NCI-H345 (cell line): Measurements from ENCODE around the gene SPRING1.
A peak's percentile ranks its signal among the peaks of the same experiment; 100 is the strongest.

Experiments
- DNase-seq: peaks from one replicate; lab custom pipeline; 2025; lab: John Stamatoyannopoulos, UW

Gene SPRING1

DNA sequence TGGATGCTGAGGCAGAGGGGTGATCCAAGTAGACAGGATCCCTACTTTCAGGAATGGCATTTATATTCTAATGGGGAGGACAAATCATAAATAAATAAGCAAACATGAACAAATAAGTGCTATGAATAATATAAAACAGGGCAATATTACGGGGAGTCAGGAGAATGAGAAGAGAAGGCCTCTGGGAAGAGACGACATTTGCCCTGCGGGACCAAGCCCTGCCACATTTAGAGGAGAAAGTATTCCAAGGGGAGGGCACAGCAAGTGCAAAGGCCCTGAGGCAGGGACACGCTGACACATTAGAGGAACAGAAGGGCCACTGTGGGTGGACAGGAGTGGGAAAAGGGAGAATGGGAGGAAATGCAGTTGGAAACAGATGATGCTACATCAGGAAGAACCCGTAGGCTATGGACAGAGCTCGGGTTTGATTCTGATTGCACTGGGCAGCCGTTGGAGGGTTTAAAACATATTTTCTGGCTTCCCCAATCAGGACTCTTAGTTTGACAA is 1.6 kb upstream of the SPRING1 start:
- no peak for DNase-seq

DNA sequence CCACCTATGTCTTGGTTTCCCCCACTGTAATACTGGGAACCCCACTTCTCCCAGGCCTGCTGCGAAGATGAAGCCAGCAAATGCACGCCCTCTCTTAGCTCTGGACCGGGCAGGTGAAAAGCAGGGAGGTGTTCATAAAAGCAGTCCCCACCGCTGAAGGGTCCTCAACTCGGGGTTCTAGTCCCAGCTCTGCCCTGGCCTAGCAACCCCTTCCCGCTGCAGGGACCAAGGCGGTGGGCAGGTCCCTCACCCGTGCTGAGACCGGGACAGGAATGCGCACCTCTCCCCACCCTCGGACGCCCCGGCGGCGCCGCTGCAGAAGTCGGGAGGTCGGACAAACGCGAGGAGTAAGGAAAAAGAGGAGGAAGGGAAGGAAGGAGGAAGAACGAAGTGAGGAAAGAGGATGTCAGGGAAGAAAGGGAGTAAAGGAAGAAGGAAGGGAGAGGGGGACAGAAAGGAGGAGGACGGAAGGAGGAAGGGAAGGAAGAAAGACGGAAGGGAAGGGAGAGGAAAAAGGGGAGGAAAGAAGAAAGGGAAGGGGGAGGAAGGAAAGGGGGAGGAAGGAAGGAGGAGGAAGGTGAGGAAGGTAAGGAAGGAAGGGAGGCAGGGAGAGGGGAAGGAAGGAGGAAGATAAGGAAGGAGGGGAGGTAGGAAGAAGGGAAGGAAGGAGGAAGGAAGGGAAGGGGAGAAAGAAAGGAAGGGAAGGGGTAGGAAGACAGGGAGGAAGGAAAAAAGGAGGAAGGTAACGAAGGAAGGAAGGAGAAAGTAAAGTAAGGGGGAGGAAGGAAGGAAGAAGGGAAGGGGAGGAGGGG is 701 bp downstream of the SPRING1 start:
- DNase-seq = no peak

DNA sequence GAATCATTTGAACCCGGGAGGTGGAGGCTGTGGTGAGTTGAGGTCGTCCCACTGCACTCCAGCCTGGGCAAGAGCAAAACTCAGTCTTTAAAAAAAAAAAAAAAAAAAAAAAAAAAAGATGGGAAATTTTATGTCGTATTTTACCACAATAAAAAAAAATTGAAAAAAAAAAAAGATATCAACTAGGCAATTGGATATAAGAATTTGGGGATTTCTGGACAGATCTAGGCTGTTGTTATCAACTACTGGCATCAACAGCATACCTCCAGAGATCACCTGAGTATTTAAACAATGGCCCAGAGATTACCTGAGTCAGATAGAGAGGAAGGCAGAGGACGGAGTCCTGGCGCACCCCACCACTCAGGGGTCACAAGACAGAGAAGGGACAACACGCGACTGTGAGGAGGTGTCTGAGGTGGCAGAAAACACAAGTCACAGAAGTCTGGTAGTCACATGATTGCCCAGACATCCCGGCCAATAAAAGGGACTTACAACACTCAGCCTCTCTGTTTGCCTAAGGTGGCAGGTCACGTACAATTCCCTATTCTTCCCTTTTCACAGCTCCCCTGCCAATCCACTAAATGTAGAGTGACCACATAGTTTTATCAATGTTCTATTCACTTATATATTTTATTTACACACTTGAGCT is 1.8 kb downstream of the SPRING1 start:
- no peak for DNase-seq

DNA sequence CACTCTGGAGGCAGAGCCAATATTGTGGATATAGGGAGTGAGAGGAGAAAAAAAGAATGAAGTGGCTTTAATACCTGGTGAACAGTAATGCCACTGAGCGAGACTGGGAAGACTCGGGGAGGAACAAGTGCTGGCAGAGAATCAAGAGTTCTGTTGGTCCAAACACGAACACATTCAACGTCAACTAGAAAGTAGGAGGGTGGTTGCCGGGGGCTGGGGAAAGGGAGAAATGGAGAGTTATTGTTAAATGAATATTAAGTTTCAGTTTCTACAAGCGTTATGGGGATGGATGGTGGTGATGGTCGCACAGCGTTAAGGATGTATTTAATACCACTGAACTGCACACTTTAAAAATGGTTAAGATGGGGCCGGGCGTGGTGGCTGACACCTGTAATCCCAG is 2.8 kb downstream of the SPRING1 start:
- no peak for DNase-seq

DNA sequence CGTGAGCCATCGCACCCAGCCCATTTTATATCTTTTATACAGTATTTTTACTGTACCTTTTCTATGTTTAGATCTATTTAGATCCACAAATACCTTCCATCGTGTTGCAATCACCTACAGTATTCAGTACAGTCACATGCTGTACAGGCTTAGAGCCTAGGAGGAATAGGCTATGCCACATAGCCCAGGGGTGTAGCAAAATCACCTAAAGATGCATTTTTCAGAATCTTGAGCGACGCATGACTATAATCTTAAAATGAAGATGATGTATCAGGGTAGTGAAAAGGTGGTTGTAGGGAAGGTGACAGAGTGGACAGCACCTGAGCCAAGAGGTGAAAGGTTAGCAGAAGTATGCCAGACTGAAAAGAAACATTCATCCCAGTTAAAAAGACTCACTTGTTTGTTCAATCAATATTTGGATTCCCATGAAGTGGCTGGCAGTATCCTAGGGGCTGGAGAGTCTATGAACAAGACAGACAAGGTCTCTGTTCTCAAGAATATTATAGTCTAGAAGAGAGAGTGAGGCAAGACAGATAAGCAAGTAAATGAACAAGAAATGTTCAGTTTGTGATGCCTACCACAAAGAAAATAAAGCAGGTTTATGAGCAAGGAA is 3.6 kb downstream of the SPRING1 start:
- DNase-seq = no peak

DNA sequence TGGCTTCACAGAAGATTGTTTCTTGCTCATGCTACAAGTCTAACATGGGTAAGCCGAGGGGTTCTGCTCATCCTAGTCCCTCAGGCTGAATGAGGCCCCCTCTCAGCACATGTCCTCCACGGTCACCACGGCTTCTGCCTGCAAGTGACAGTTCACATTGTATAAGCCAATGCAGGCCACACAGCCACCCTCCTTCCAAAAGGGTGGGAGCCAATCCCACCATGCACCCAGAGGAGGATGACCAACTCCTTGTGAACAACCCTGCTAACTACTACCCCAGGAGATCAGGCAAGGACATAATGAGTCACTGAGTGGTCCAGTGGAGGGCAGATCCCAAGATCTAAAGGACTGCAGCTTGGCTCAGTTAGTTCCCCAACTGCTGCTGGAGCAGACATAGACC is 6.1 kb downstream of the SPRING1 start:
- DNase-seq = no peak

DNA sequence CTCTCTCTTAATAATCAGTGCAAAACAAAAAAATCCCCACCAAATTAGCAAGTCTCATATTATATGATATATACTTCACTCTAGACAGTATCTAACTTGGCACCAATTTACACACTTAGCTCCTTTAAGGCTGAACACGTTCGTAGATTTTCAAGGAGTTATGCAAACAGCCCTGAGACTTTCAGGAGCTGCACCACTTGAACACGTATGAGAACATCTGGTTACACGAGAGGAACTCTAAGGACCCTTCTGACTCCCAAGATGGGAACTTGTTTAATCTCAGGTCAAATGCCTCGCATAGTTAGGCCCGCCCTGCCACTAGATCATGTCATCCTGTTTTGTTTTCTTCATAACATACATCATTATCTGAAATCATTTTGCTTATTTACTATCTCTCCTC is 10.0 kb downstream of the SPRING1 start:
- no peak for DNase-seq

DNA sequence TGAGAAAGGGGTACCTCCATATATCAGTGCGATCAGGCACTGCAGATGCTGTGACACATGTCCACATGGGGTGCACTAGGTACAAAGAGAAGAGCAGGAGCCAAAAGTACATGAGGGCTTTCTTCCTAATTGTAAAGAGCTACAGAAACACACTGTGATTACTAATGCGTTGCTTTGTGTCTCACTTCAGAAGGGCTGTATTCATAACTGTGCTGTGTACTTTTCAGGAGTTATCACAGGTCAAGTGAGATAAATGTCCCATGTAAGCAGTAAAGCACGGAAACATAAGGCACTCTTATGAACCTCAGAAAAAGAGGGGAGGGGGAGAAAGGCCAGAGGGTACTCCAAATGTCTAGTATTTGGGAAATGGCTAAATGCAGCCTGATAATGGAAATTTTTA is 10.6 kb downstream of the SPRING1 start:
- no peak for DNase-seq

DNA sequence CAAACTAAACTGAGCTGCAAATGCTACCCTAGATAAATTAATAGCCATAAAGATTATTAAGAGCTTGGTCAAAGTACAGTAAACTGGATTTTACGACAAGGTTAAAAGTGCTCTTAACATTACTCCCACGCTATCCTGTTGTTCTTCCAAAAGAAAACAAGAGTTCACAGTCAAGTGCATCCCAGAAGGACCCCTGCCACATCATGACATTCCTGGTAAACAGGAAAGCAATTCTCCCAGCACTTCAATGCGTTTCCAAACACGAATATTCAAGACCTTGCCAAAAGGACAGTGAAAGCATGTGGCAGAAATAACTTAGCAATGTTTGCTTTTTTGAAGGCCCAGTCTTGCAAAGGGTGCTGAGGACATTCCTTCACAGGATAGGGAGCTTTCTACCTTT is 11.2 kb downstream of the SPRING1 start:
- no peak for DNase-seq

DNA sequence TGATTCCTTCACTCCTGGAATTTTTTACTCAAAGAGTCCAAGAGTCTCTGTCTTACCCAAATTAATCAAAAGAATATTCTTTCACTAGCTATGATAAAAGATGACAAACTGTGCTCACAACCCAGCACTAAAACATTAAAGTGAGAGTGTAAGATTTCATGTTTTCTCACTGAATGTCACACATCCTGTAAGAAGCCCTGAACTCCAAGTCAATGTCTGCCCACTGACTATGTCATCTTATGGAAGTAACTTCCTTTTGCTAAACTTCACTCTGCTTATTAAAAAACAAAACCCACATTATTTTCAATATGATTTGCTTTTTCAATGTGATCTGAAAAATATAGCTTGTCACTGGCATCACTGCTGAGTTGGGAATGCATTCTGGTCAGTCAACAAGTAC is 15.6 kb downstream of the SPRING1 start:
- DNase-seq = no peak

DNA sequence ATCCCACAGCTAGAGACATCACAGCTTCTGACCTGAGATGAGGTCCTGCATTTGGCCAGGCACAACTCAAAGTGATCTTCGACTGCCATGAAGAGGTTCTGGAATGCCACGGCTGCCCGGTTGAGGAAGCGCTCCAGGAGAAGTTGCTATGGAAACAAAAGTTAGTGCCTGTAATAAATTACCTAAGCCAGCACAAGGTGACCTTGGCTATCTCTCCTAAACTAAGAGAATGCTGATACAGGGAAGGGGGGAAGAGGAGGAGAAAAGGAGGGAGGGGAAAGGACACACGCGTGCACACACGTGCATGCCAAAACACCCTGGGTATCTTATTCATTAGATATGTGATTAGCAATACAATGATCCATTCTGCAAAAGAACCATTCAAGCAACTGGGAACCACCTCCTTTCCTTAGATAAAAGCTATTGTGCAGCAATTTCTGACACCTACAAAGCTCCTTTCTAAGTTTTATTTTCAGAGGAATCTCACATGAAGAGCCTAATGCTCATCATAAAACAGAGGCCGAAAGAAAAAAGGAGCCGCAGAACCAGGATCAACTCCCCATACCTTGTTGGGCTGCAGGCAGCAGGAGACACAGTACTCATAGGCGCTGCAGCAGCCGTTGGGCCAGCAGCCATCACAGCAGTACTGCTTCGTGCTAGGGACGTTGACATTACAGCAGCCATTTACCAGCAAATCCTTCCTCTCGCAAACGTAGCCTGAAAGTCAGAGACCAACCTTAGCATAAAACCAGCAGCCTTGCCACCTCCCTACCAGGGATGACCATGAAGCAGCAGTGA is 17.9 kb downstream of the SPRING1 start:
- DNase-seq = no peak

DNA sequence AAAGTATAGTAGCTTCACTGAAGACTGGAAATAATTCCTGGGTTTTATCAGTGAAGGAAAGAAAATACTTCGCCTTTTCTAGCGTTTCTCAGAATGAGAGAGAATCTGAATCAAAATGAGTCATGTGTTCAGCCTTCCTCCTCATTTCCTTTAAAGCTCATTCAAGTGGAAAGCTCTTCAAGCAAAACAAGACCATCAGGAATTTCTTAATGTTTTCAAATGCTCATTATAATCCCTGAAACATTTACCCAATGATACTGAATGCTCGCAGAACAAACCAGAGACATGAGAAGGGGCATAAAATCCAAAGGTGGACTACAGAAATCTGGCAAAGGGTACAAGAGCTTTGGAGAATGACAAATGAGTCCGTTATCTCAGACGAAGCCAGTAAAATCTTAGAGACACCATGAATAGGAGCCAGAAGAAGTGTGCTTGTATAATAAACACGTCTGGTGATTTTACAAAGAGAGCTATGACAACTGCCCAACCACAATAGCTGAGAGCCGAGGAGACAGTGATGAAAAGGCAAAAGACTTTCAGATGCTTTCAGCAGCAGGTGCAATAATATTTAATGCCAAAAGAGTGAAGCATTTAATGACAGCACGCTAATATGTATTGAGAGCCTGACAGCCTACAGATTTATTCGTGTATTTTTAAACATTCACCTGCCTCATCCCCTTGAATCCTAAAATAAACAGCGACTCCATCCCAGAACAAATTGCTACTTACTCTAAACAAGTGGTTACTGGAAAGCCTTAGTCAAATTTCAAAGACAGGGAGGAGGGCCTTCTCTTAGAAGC is 19.0 kb downstream of the SPRING1 start:
- DNase-seq = peak; percentile 35

DNA sequence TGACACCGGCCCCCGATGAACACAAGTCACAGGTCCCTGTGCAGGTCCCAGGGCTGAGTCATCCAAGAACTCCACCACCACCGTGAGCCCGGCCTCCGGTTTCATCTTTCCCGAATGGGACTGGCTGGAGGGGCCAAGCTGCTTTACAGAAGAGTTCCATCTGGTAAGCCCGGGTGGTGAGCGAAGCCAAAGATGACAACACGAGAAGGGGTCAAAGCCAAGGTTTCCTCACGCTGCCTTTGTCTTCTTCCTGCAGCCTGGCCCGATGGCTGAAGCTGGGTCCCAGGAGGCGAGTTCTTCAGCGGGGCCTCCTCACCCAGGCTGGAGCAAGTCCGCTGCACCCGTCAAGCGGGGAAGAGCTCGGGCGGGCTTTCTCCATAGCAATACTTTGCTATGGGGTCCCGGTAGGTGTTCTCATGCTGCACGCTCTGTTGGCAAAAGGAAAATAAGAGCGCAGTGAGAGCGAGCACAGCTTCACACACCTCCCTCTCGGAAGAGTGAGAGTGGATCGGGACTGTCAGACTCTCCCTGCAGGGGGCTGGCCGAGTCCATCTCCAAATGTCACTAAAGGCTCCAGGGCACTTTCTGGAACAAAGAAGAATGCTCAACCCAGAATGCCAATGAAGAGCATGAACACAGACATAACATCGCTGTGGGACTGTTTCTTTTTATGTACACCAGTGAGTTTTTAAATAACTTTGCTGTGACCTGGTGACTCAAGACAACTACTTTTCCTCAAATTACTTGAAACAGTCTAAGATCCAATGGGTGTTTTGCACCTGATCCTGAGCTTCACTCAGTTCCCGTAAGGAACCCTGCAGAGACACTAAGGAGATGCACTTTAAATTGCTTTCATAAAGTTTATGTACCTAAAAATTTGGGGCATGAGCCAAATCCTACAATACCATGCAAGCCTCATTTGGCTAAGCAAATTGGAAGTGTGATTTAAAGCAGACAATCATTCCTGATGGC is 20.1 kb downstream of the SPRING1 start:
- DNase-seq = peak; percentile 41

DNA sequence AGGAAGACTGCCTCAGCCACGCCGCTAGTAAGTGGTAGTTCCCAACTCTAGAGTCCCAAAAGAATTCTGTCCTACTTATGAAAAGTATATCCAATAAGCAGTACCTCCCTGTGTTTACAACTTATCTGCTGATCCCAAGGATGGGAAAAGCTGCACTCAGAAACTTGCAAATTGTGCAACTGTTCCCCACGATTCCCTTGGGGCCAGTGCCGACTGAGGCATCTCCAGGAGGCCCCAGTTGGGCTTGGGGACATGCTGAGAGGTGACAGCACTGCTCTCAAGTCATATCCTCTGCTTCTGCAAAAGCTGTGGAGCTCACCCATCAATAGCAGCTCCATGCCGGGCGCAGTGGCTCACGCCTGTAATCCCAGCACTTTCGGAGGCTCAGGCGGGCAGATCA is 23.7 kb downstream of the SPRING1 start:
- DNase-seq = no peak

DNA sequence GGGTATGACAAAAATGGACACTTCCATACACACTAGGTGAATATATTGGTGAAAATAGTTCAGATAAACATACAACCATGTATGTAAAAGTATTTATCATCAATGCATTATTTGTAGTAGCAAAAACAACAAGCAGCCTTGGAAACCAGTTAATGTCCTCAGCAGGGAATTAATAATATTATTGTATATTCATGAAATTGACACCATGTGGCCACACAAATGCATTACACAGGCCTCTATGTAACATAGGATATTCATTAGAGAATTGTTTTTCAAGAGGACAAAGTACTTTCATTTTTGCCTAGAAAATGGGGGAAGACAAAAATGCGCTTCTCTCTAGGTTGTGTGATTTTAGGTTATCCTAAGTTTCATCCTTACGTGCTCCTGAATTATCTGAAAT is 24.3 kb downstream of the SPRING1 start:
- no peak for DNase-seq

DNA sequence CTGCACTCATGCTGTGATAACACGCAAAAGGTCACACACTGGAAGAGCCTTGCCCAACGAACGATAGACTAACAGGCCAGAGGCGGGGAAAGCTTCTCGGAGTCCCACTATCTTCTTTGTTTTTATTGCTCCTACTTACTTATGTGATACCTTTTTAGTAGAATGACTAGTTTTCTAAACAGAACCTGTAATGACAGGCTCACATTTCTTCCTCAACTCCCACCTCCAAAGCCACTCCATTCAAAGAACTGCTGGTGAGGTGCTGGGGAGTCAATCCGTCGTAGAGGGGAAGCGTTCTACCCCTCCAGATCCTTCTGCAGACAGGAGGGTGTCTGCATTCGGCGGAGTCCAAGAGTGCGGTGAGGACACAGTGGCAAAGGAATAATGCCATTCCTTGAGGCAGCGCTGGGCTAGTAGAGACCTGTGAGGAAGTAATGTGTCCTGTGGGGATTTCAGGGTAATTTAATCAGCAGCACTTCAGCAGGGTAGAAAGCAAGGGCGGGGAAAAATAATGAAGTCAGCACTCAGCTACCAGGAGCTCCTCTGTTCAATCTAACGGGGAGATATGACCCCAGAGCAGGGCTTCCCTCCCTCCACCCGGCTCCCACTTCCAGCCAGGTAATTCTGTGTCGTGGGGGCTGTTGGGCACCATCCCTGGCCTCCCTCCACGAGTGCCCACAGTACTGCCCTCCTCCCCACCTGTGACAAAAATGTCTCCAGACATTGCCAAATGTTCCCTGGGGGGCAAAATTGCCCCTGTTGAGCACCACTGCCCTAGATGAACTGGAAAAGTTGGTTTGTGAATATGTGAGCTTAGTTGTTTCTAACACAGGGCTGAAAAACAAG is 25.2 kb downstream of the SPRING1 start:
- no peak for DNase-seq

DNA sequence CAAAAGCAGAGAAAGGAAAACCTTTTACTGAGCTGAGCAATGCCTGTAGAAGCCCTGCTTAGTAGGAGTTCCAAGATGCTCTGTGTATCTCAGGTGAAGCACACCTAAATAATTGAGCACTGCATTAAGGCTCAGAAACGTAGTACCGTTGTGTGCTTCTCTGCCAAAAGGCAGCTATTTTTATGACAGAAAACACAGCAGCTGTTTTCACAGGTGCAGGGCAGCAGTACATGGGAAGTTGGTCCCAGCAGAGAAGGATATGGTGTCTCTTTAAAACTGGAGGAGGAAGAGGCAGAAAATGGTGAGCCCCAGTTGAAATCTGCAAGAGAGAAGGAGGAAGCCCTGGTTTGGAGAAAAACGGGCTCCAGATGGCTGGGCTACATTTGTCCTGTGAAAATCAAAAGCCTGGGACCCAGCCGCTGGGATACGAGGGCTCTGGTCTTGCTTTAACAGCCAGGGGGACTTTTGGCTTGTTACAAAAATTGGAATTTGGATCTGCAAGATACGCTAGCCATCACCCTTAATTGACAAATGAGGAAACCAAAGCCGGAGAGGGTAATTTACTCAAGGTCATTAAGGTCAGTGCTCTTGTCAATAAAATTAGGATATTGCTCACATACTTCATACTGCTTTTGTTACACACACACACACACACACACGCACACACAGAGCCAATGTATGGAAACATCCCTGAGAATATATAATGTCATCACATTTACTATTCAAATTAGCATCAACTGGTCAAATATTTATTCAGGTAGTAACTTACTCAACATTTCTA is 27.3 kb downstream of the SPRING1 start:
- no peak for DNase-seq

DNA sequence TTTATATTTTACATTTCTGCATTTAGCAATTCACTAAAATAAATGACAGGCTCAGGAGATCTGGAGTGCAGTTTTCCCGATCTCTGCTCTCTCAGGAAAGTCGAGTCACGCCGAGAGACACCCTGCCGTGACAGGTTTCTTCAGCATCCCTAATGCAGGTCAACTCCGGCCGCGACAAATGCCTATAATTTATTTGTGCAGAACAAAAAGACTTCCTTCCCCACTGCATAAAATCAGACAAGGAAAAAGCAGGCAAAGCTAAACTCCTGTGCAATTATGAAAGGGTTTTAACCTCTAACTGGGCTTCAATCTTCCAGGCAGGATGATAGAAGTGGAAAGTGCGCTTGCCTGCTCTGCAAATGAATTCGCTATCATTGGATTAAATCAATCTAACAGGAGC is 28.1 kb downstream of the SPRING1 start:
- no peak for DNase-seq
